DOHH2 (cell line): ENCODE results near the gene SLC26A1.

Source experiments
- H3F3A ChIP-seq: fragments of 200-600 bp; sonication (generic), shearing (Covaris generic); 2 replicates; pipeline ENCODE4 v1.6.0; 2016; ENCODE audit warnings: antibody characterized with exemption, mild to moderate bottlenecking; ENCODE audit not compliant: control insufficient read depth, insufficient read depth
- H3K27ac ChIP-seq: fragments of 200-600 bp; sonication (generic); 2 replicates; pipeline ENCODE4 v1.5.1; 2014; ENCODE audit warnings: low read depth, mild to moderate bottlenecking, low read length, moderate library complexity
- H3K27me3 ChIP-seq: fragments of 200-600 bp; sonication (generic); 2 replicates; pipeline ENCODE4 v1.6.1; 2014; ENCODE audit warnings: mild to moderate bottlenecking, low read length, mixed read lengths; ENCODE audit not compliant: control insufficient read depth
- H3K36me3 ChIP-seq: fragments of 200-600 bp; sonication (generic); 2 replicates; pipeline ENCODE4 v1.6.1; 2014; ENCODE audit warnings: mild to moderate bottlenecking, low read length, moderate library complexity, mixed read lengths; ENCODE audit not compliant: control insufficient read depth
- H3K4me1 ChIP-seq: fragments of 200-600 bp; sonication (generic); 2 replicates; pipeline ENCODE4 v1.6.1; 2014; ENCODE audit warnings: mild to moderate bottlenecking, low read length, mixed read lengths; ENCODE audit not compliant: control insufficient read depth
- H3K4me2 ChIP-seq: fragments of 200-600 bp; sonication (generic); 2 replicates; pipeline ENCODE4 v1.6.0; 2014; ENCODE audit warnings: mild to moderate bottlenecking, low read length, moderate library complexity
- H3K4me3 ChIP-seq: fragments of 200-600 bp; sonication (generic); 2 replicates; pipeline ENCODE4 v1.5.1; 2014; ENCODE audit warnings: mild to moderate bottlenecking, low read length, mixed read lengths
- H3K79me2 ChIP-seq: fragments of 200-600 bp; sonication (generic); 2 replicates; pipeline ENCODE4 v1.6.1; 2014; ENCODE audit warnings: mild to moderate bottlenecking, low read length, mixed read lengths; ENCODE audit not compliant: control insufficient read depth
- H3K9me2 ChIP-seq: fragments of 200-600 bp; sonication (generic); replicated peaks from 2 replicates; pipeline ENCODE4 v1.6.1; 2014; ENCODE audit warnings: mild to moderate bottlenecking, low read length, mixed read lengths; ENCODE audit not compliant: control insufficient read depth
- H3K9me3 ChIP-seq: fragments of 200-600 bp; sonication (generic); 2 replicates; pipeline ENCODE4 v1.6.1; 2014; ENCODE audit warnings: antibody characterized with exemption, low read length, mixed read lengths; ENCODE audit not compliant: control insufficient read depth, insufficient read depth
- H4K20me1 ChIP-seq: fragments of 200-600 bp; sonication (generic); 2 replicates; pipeline ENCODE4 v1.6.0; 2014; ENCODE audit warnings: low read depth, mild to moderate bottlenecking, antibody characterized with exemption, low read length, moderate library complexity; ENCODE audit not compliant: control insufficient read depth, insufficient read depth
- CTCF ChIP-seq: fragments of 200-600 bp; sonication (generic); IDR thresholded peaks from one replicate; pipeline ENCODE4 v1.5.1; 2014; ENCODE audit warnings: antibody characterized with exemption, mild to moderate bottlenecking, low read depth, low read length; ENCODE audit not compliant: poor library complexity, severe bottlenecking
- EZH2phosphoT487 ChIP-seq: fragments of 200-600 bp; sonication (generic); IDR thresholded peaks from 2 replicates; pipeline ENCODE4 v1.6.1; 2017; ENCODE audit warnings: borderline replicate concordance, mild to moderate bottlenecking, antibody characterized with exemption, low read length, moderate library complexity, mixed read lengths

SLC26A1 gene

GRCh38 chr4:966266-967112, 26.7 kb downstream of the SLC26A1 start:
- Histone ChIP-seq H3F3A (no peaks in the 10 kb centered on the region), H3K27ac (no peak overlapping the region), H3K36me3 (no peaks in the 10 kb centered on the region), H3K9me3 (no peaks in the 10 kb centered on the region), H4K20me1 (peaks cover 8% of the 10 kb centered on the region), H3K4me3 (no peak overlapping the region), H3K79me2 (no peaks in the 10 kb centered on the region), H3K4me1 (no peaks in the 10 kb centered on the region), H3K9me2 (no peaks in the 10 kb centered on the region), H3K4me2 (no peak overlapping the region), H3K27me3 (no peaks in the 10 kb centered on the region)
- TF ChIP-seq EZH2phosphoT487 (no peak), CTCF (no peak)

GRCh38 chr4:965766-966134, 27.5 kb downstream of the SLC26A1 start:
- Histone ChIP-seq H3K9me2 (no peaks in the 10 kb centered on the region), H4K20me1 (peaks cover under 1% of the 10 kb centered on the region), H3K79me2 (no peaks in the 10 kb centered on the region), H3K4me3 (no peak overlapping the region), H3K4me2 (no peak overlapping the region), H3K36me3 (no peaks in the 10 kb centered on the region), H3K9me3 (no peaks in the 10 kb centered on the region), H3K27ac (no peak overlapping the region), H3K4me1 (no peaks in the 10 kb centered on the region), H3K27me3 (no peaks in the 10 kb centered on the region), H3F3A (no peaks in the 10 kb centered on the region)
- TF ChIP-seq EZH2phosphoT487, result no peak
- no peak for TF ChIP-seq CTCF

- H3K27me3 ChIP-seq, result no peaks in the 10 kb centered on the region
- no peak overlapping the region for H3K27ac ChIP-seq
- H3K36me3 ChIP-seq, result no peaks in the 10 kb centered on the region
- H3K9me3 ChIP-seq, result no peaks in the 10 kb centered on the region
- TF ChIP-seq CTCF (no peak), EZH2phosphoT487 (no peak)
- no peak overlapping the region for H3K4me3 ChIP-seq
- no peaks in the 10 kb centered on the region for H3K4me1 ChIP-seq
- no peaks in the 10 kb centered on the region; the same call in 1 of the 2 replicates for H4K20me1 ChIP-seq
- H3K4me2 ChIP-seq, result no peak overlapping the region
- H3F3A ChIP-seq, result no peaks in the 10 kb centered on the region
- H3K9me2 ChIP-seq, result no peaks in the 10 kb centered on the region
- no peaks in the 10 kb centered on the region for H3K79me2 ChIP-seq
These were observed 28.0 kb downstream of the SLC26A1 start for GRCh38 chr4:965048-965765.
